Measurements from ENCODE around the gene TIMM9. TPM values are rescaled to one million over a fixed set of nuclear protein-coding genes. Genes with fewer than 3 reads are reported as not detected.

The TIMM9 gene
- total RNA-seq, 4 donors from 2014 or later: 9.9 to 68.5 (median 16.0) TPM

DNA sequence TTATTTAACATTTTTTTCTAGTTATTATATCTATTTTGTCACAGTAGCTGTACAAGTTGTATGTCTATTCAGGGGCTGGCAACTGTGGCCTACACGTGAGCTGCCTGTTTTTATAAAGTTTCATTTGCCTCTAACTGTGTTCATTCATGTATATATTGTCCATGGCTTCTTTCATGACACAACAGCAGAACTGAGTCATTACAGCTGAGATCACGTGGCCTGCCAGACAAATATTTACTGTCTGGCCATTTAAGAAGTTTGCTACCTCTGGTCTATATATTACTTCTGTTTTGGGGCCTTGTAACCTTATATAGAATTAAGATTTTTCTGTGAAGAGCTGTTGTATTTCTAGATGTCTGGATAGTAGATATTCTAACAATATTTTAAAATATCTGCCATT, 38.1 kb upstream of the TIMM9 start:
- H3K36me3 ChIP-seq: peaks cover 0 to 71% (median 0%) of the 10 kb centered on the region in 3 donors
- no peaks in the 10 kb centered on the region for H3K9me3 ChIP-seq
- DNase-seq: no peak
- no peak overlapping the region for H3K27ac ChIP-seq
- no peak overlapping the region for H3K4me3 ChIP-seq
- H3K27me3 ChIP-seq: no peaks in the 10 kb centered on the region
- H3K4me1 ChIP-seq: no peaks in the 10 kb centered on the region
- TF ChIP-seq, protein P1, sequence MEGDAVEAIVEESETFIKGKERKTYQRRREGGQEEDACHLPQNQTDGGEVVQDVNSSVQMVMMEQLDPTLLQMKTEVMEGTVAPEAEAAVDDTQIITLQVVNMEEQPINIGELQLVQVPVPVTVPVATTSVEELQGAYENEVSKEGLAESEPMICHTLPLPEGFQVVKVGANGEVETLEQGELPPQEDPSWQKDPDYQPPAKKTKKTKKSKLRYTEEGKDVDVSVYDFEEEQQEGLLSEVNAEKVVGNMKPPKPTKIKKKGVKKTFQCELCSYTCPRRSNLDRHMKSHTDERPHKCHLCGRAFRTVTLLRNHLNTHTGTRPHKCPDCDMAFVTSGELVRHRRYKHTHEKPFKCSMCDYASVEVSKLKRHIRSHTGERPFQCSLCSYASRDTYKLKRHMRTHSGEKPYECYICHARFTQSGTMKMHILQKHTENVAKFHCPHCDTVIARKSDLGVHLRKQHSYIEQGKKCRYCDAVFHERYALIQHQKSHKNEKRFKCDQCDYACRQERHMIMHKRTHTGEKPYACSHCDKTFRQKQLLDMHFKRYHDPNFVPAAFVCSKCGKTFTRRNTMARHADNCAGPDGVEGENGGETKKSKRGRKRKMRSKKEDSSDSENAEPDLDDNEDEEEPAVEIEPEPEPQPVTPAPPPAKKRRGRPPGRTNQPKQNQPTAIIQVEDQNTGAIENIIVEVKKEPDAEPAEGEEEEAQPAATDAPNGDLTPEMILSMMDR (IDR thresholded peaks at IDR 0.05): no peak

DNA sequence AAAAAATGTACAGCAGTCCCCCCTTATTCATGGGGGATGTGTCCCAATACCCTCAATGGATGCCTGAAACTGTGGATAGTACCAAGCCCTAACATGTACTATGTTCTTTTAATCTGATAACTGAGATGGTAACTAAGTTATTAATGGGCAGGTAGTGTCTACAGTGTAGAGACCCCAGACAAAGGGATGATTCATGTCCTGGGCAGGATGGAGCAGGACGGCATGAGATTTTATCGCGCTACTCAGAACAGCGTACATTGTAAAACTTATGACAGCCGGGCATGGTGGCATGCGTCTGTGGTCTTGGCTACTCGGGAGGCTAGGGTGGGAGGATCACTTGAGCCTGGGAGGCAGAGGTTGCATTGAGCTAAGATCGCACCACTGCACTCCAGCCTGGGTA, 37.3 kb upstream of the TIMM9 start:
- H3K36me3 ChIP-seq: peaks cover 0 to 71% (median 0%) of the 10 kb centered on the region in 3 donors
- no peak for TF ChIP-seq POLR2A (IDR thresholded peaks at IDR 0.05)
- TF ChIP-seq, protein P1 (IDR thresholded peaks at IDR 0.05): no peak
- H3K9me3 ChIP-seq: no peaks in the 10 kb centered on the region
- no peak overlapping the region for H3K27ac ChIP-seq
- no peaks in the 10 kb centered on the region for H3K4me1 ChIP-seq
- no peaks in the 10 kb centered on the region for H3K27me3 ChIP-seq
- DNase-seq: no peak
- H3K4me3 ChIP-seq: no peak overlapping the region

DNA sequence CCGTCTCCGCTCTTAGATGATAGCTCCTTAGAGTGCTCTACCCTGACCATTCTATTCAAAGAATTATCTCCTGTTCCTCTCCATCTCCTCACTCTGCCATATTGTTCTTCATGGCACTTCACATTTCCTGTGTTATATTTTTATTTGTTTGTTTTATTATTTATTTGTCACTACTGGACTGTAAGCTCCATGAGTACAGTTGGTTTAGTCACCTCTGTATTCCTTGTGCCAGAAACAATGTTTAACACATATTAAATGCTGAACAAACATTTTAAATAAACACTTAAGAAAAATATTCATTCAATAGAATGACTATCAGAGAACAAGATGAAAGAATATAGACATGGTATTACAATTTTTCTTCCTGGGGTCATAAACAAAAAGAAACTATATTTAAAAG, 35.8 kb upstream of the TIMM9 start:
- TF ChIP-seq, protein P1 (IDR thresholded peaks at IDR 0.05): no peak
- TF ChIP-seq POLR2A (IDR thresholded peaks at IDR 0.05): no peak
- Histone ChIP-seq H3K36me3 (peaks cover 0 to 64% (median 0%) of the 10 kb centered on the region in 3 donors), H3K4me3 (no peak overlapping the region), H3K27me3 (no peaks in the 10 kb centered on the region), H3K9me3 (no peaks in the 10 kb centered on the region), H3K27ac (no peak overlapping the region), H3K4me1 (no peaks in the 10 kb centered on the region)
- DNase-seq: no peak

DNA sequence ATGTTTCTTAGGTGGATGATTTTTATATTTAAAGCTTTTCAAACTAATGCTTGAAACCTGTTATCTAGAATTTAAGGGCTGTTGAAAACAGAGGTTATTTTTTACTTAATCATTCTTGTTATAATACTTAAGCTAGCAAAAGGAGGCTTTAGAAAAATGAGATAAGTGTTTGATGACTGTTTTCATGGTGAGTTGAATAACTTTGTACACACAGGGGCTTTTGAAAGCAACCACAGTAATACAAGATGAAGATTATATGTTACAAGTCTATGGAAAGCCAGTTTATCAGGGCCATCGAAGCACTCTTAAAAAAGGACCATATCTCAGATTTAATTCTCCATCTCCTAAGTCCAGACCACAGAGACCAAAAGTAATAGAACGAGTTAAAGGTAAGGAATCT, 33.4 kb upstream of the TIMM9 start:
- Histone ChIP-seq H3K9me3 (no peaks in the 10 kb centered on the region), H3K27ac (no peak overlapping the region), H3K4me3 (no peak overlapping the region), H3K27me3 (no peaks in the 10 kb centered on the region), H3K4me1 (no peaks in the 10 kb centered on the region), H3K36me3 (peaks cover 0 to 61% (median 0%) of the 10 kb centered on the region in 3 donors)
- no peak for DNase-seq
- TF ChIP-seq, protein P1 (IDR thresholded peaks at IDR 0.05): no peak
- no peak for TF ChIP-seq POLR2A (IDR thresholded peaks at IDR 0.05)

DNA sequence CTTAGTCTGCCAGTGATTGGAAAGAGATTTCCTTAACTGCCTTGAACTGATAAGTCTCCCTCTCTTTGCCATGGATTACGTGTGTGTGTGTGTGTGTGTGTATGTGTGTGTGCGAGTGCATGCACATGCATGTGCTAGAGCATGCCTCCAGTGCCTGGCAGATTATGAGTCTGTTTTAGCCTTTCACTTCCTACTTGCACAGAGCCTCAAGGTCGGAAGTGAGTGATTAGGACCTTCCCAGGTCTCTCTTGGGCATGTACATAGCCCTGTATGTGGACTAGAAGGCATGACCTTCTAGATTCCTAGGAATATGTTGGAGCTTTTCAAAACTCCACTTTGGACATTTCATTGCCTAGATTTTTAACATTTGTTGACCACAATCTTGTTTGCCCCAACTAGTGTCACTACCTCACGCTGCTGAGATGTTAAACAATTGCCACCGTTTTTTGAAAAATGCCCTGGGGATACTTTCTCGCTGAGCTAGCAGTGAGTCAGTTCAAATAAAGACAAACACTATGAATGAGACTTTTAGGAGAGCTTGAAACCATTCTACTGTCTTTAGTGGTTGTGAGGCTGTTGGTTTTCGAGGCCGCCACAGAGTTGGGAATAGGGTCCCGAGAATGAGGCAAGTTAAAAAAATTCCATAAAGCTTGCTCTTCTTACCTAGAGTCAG, 28.4 kb upstream of the TIMM9 start:
- no peaks in the 10 kb centered on the region for H3K9me3 ChIP-seq
- H3K4me1 ChIP-seq: no peaks in the 10 kb centered on the region
- no peak for TF ChIP-seq POLR2A (IDR thresholded peaks at IDR 0.05)
- TF ChIP-seq, protein P1 (IDR thresholded peaks at IDR 0.05): no peak
- no peak overlapping the region for H3K27ac ChIP-seq
- DNase-seq: no peak
- H3K27me3 ChIP-seq: no peaks in the 10 kb centered on the region
- peaks cover 0 to 55% (median 0%) of the 10 kb centered on the region in 3 donors for H3K36me3 ChIP-seq
- H3K4me3 ChIP-seq: no peak overlapping the region
